WTC11 (cell line): ENCODE data around the gene RNF4. TPM values are rescaled to one million over a fixed set of nuclear protein-coding genes. Genes with fewer than 3 reads are reported as not detected.

Experiments used
- ATAC-seq: fragments of 200-7000 bp; cut with Tn5 transposase; 2 replicates; pipeline ENCODE4 v1.10.0; 2021; ENCODE audit warnings: mild to moderate bottlenecking, moderate library complexity
- Bru-seq: library from RNA; stranded (reverse); fragments of 400-500 nt; gene quantifications from one replicate; lab custom pipeline; 2021; lab: Mats Ljungman, UMichigan
- CTCF ChIA-PET: fragments of 300-600 bp; sonication (Branson Sonifier 250); formaldehyde crosslinking; loops from one replicate; lab custom pipeline; 2021; ENCODE audit warnings: antibody characterized with exemption; lab: Charles Lee
- POLR2A ChIA-PET: fragments of 350-600 bp; sonication (Branson Sonifier 250); formaldehyde crosslinking; loops from one replicate; lab custom pipeline; 2021; ENCODE audit warnings: antibody characterized with exemption; lab: Charles Lee
- DNase-seq: peaks from one replicate; pipeline ENCODE4 v3.0.0; 2021; ENCODE audit warnings: low spot score
- H3K27ac Mint-ChIP-seq: 2 replicates; pipeline ENCODE4 v1.8.0; 2021; ENCODE audit warnings: mixed read lengths
- H3K27me3 Mint-ChIP-seq: 2 replicates; pipeline ENCODE4 v1.8.0; 2021; ENCODE audit warnings: low read depth, mild to moderate bottlenecking, moderate library complexity, mixed read lengths
- H3K36me3 Mint-ChIP-seq: 2 replicates; pipeline ENCODE4 v1.8.0; 2021; ENCODE audit warnings: mixed read lengths
- H3K4me1 Mint-ChIP-seq: 2 replicates; pipeline ENCODE4 v1.8.0; 2022; ENCODE audit warnings: mixed read lengths
- H3K4me3 Mint-ChIP-seq: 2 replicates; pipeline ENCODE4 v1.8.0; 2021; ENCODE audit warnings: mild to moderate bottlenecking, moderate library complexity, mixed read lengths
- H3K9me3 Mint-ChIP-seq: 2 replicates; pipeline ENCODE4 v1.8.0; 2021; ENCODE audit warnings: mixed read lengths
- ATF2 ChIP-seq: sonication (generic); formaldehyde crosslinking; IDR thresholded peaks from 2 replicates; pipeline ENCODE4 v1.8.1; 2022; ENCODE audit warnings: low read depth, missing genetic modification reagents, borderline replicate concordance
- ATF6 ChIP-seq: sonication (generic); formaldehyde crosslinking; IDR thresholded peaks from 2 replicates; pipeline ENCODE4 v1.8.1; 2023; ENCODE audit warnings: mild to moderate bottlenecking, missing genetic modification reagents
- CBFB ChIP-seq: sonication (generic); formaldehyde crosslinking; IDR thresholded peaks from 2 replicates; pipeline ENCODE4 v1.8.1; 2022; ENCODE audit warnings: mild to moderate bottlenecking, low read depth, missing genetic modification reagents
- CDX4 ChIP-seq: fragments of 250-450 bp; sonication (Bioruptor Pico); IDR thresholded peaks from 2 replicates; pipeline ENCODE4 v1.9.0; 2021; ENCODE audit warnings: moderate library complexity, mild to moderate bottlenecking, inconsistent platforms, borderline replicate concordance
- CREB1 ChIP-seq: sonication (generic); formaldehyde crosslinking; IDR thresholded peaks from 2 replicates; pipeline ENCODE4 v1.8.0; 2023; ENCODE audit warnings: mild to moderate bottlenecking, missing genetic modification reagents
- CREM ChIP-seq: sonication (generic); formaldehyde crosslinking; IDR thresholded peaks from 2 replicates; pipeline ENCODE4 v1.8.1; 2022; ENCODE audit warnings: mild to moderate bottlenecking, missing genetic modification reagents, moderate library complexity
- E2F5 ChIP-seq: sonication (generic); formaldehyde crosslinking; IDR thresholded peaks from 2 replicates; pipeline ENCODE4 v1.8.1; 2022; ENCODE audit warnings: mild to moderate bottlenecking, moderate library complexity, missing genetic modification reagents
- ESRRA ChIP-seq: sonication (generic); formaldehyde crosslinking; IDR thresholded peaks from 2 replicates; pipeline ENCODE4 v1.8.1; 2022; ENCODE audit warnings: mild to moderate bottlenecking, missing genetic modification reagents, borderline replicate concordance
- FOXJ3 ChIP-seq: sonication (generic); formaldehyde crosslinking; IDR thresholded peaks from 2 replicates; pipeline ENCODE4 v1.9.0; 2021; ENCODE audit warnings: missing genetic modification reagents, mild to moderate bottlenecking, borderline replicate concordance
- FOXK1 ChIP-seq: sonication (generic); formaldehyde crosslinking; IDR thresholded peaks from 2 replicates; pipeline ENCODE4 v1.8.0; 2022; ENCODE audit warnings: mild to moderate bottlenecking, moderate library complexity, missing genetic modification reagents
- FOXP4 ChIP-seq: sonication (generic); formaldehyde crosslinking; IDR thresholded peaks from 2 replicates; pipeline ENCODE4 v1.8.0; 2022; ENCODE audit warnings: mild to moderate bottlenecking, missing genetic modification reagents
- MYBL2 ChIP-seq: sonication (generic); formaldehyde crosslinking; IDR thresholded peaks from 2 replicates; pipeline ENCODE4 v1.8.1; 2023; ENCODE audit warnings: mild to moderate bottlenecking, moderate library complexity, missing genetic modification reagents
- NFE2L1 ChIP-seq: sonication (generic); formaldehyde crosslinking; IDR thresholded peaks from 2 replicates; pipeline ENCODE4 v1.8.1; 2023; ENCODE audit warnings: missing genetic modification reagents
- NFYB ChIP-seq: sonication (generic); formaldehyde crosslinking; conservative IDR thresholded peaks from 2 replicates; pipeline ENCODE4 v1.8.0; 2022; ENCODE audit warnings: low read depth, missing genetic modification reagents
- NR1H2 ChIP-seq: sonication (generic); formaldehyde crosslinking; IDR thresholded peaks from 2 replicates; pipeline ENCODE4 v1.9.0; 2021; ENCODE audit warnings: mild to moderate bottlenecking, moderate library complexity, missing genetic modification reagents
- NR3C1 ChIP-seq: sonication (generic); formaldehyde crosslinking; conservative IDR thresholded peaks from 2 replicates; pipeline ENCODE4 v1.8.1; 2023; ENCODE audit warnings: low read depth, mild to moderate bottlenecking, missing genetic modification reagents
- PRRX2 ChIP-seq: fragments of 250-450 bp; sonication (Bioruptor Pico); IDR thresholded peaks from 2 replicates; pipeline ENCODE4 v1.8.0; 2021; ENCODE audit warnings: mild to moderate bottlenecking
- RELA ChIP-seq: sonication (generic); formaldehyde crosslinking; IDR thresholded peaks from 2 replicates; pipeline ENCODE4 v1.8.1; 2022; ENCODE audit warnings: missing genetic modification reagents, mild to moderate bottlenecking, borderline replicate concordance
- SP1 ChIP-seq: sonication (generic); formaldehyde crosslinking; conservative IDR thresholded peaks from 2 replicates; pipeline ENCODE4 v1.8.1; 2022; ENCODE audit warnings: missing genetic modification reagents
- TEAD4 ChIP-seq: sonication (generic); formaldehyde crosslinking; IDR thresholded peaks from 2 replicates; pipeline ENCODE4 v1.8.0; 2022; ENCODE audit warnings: mild to moderate bottlenecking, missing genetic modification reagents
- TP53 ChIP-seq: sonication (generic); formaldehyde crosslinking; IDR thresholded peaks from 2 replicates; pipeline ENCODE4 v1.8.1; 2023; ENCODE audit warnings: mild to moderate bottlenecking, missing genetic modification reagents
- ZBTB21 ChIP-seq: sonication (generic); formaldehyde crosslinking; IDR thresholded peaks from 2 replicates; pipeline ENCODE4 v1.8.1; 2023; ENCODE audit warnings: mild to moderate bottlenecking, missing genetic modification reagents, borderline replicate concordance
- long read RNA-seq, 3 experiments: library from RNA in 1 of 3; library from capped mRNA in 1 of 3; library from polyadenylated mRNA in 1 of 3; unstranded in 2 of 3; stranded (forward) in 1 of 3; transcript quantifications; one replicate each; pipeline ENCODE4 v2.0.0, GENCODE V29; 2021
- total RNA-seq: library from RNA; stranded (reverse); gene quantifications from 3 replicates; pipeline ENCODE4 v1.2.3, GENCODE V29; 2021

Gene RNF4
- total RNA-seq (77.8 to 87.3 TPM (median 82.5 TPM) in 3 replicates), Bru-seq, nascent RNA (percentile 90 among the genes with signal in this experiment)
- long read RNA-seq, experiment 1, partial matches to known transcripts: 41 of 540 reads
- long read RNA-seq, experiment 1, other reads (novel, unspliced or antisense): 499 of 540 reads
- long read RNA-seq, experiment 2, partial matches to known transcripts: 55 of 120 reads
- long read RNA-seq, experiment 2, other reads (novel, unspliced or antisense): 65 of 120 reads
- long read RNA-seq, experiment 3, partial matches to known transcripts: 2 of 98 reads
- long read RNA-seq, experiment 3, other reads (novel, unspliced or antisense): 96 of 98 reads

GRCh38 chr4:2468456-2469191 lies at the start of gene RNF4:
RNF4 (plus strand) TSS chr4:2469106; CDS start chr4:2490494, 21,388 bp downstream.
- no peak for TF ChIP-seq ATF6
- TF ChIP-seq NR1H2 (CRISPR knock-in tag): 0 out of 2 replicates have a peak, but pooled peaks have one; percentile 36
- no peak for TF ChIP-seq NR3C1
- TF ChIP-seq NFYB (CRISPR knock-in tag): peak; percentile 84
- 0 out of 2 replicates have a peak, but pooled peaks have one; percentile 48 for TF ChIP-seq FOXJ3
- 0 out of 2 replicates have a peak, but pooled peaks have one; percentile 32 for TF ChIP-seq E2F5
- TF ChIP-seq RELA: peak; percentile 56; the same call in 1 of the 2 replicates
- TF ChIP-seq MYBL2 (CRISPR knock-in tag): 0 out of 2 replicates have a peak, but pooled peaks have one; percentile 20
- peak; percentile 18; the same call in 1 of the 2 replicates for TF ChIP-seq ATF2 (CRISPR knock-in tag)
- no peak for TF ChIP-seq TP53 (CRISPR knock-in tag)
- TF ChIP-seq SP1: no peak; the same call in 1 of the 2 replicates
- peak; percentile 85; the same call in 1 of the 2 replicates for TF ChIP-seq ESRRA
- TF ChIP-seq TEAD4 (CRISPR knock-in tag): no peak
- TF ChIP-seq CDX4 (CRISPR knock-in tag): no peak
- 0 out of 2 replicates have a peak, but pooled peaks have one; percentile 57 for TF ChIP-seq CREM (CRISPR knock-in tag)
- TF ChIP-seq FOXK1: no peak
- TF ChIP-seq ZBTB21 (CRISPR knock-in tag): no peak
- no peak for TF ChIP-seq NFE2L1
- TF ChIP-seq CBFB (CRISPR knock-in tag): no peak
- TF ChIP-seq CREB1 (CRISPR knock-in tag): no peak
- TF ChIP-seq FOXP4 (CRISPR knock-in tag): 0 out of 2 replicates have a peak, but pooled peaks have one; percentile 63
- no peak for TF ChIP-seq PRRX2 (CRISPR knock-in tag)
- ATAC-seq: peak; percentile 90
- ChIA-PET CTCF (interaction anchor here (0.6 to 3.2 kb wide), 11 partner anchors 23 to 574 kb away, joined by 3 to 28 read pairs (median 4); partner anchors contain the start of genes CFAP99, TNIP2 and ZFYVE28), POLR2A (interaction anchor here (0.6 to 2.0 kb wide), 10 partner anchors 10 to 277 kb away, joined by 3 to 9 read pairs (median 3); partner anchors contain the start of gene FAM193A)
- Mint-ChIP-seq H3K9me3 (no peaks in the 10 kb centered on the region), H3K4me3 (peak within 1 kb of the TSS; percentile 99), H3K27me3 (peaks cover 2% of the 10 kb centered on the region), H3K4me1 (peaks cover 32% of the 10 kb centered on the region), H3K27ac (peak within 1 kb of the TSS; percentile 98), H3K36me3 (peaks cover 28% of the 10 kb centered on the region)
- peak; percentile 94 for DNase-seq
